NOMO-1 treated with DMSO at 0.1 percent for 48 hours (cell line): ENCODE data around the gene PPM1D.
"Not testable (repeated sequence)": the region's sequence is repeated elsewhere in the genome, so short reads cannot be mapped to it uniquely, and the experiment has no call there.

Experiments
- DNase-seq: peaks from one replicate; lab custom pipeline; 2025; ENCODE audit not compliant: unreplicated experiment; lab: John Stamatoyannopoulos, UW

Gene PPM1D

DNA sequence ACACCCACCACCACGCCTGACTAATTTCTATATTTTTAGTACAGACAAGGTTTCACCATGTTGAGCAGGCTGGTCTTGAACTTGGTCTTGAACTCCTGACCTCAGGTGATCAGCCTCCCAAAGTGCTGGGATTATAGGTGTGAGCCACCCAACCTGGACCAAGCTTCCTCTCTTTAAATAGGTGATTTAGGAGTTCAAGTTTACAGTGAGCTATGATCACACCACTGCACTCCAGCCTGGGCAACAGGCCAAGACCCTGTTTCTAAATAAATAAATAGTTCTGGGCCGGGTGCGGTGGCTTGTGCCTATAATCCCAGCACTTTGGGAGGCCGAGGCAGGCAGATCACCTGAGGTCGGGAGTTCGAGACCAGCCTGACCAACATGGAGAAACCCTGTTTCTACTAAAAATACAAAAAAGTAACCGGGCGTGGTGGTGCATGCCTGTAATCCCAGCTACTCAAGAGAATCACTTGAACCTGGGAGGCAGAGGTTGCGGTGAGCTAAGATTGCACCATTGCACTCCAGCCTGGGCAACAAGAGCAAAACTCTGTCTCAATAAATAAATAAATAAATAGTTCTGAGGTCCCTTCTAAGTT, 6.5 kb upstream of the PPM1D start:
- DNase-seq = not testable (repeated sequence)

DNA sequence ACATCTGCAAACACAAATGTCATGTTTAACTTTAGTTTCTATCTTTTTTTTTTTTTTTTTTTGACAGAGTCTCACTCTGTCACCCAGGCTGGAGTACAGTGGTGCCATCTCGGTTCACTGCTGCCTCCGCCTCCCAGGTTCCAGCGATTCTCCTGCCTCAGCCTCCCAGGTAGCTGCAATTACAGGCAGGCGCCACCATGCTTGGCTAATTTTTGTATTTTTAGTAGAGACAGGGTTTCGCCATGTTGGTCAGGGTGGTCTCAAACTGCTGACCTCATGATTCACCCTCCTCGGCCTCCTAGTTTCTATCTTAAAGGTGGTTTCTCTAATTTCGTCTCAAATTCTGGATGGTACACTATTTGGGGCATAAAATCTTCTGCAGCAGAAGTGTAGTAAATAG, 5.8 kb upstream of the PPM1D start:
- DNase-seq = not testable (repeated sequence)

DNA sequence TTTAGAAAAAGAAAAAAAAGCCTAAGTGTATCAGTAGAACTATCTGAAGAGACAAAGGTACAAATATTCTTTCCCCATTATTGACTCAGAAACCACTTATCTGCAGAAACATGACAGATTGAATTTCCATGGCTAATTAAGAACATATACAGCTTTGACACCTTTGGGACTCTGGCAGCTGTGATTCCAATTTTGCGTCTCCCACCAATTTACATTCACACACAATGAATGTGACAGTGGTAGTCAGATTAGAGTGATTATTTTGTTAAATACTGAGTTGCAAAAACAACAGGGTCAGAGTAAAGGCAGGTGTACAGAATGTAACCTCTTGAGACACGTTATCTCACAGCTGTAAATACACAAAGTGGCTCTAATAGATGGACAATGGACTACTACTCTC, 5.3 kb upstream of the PPM1D start:
- DNase-seq = no peak

DNA sequence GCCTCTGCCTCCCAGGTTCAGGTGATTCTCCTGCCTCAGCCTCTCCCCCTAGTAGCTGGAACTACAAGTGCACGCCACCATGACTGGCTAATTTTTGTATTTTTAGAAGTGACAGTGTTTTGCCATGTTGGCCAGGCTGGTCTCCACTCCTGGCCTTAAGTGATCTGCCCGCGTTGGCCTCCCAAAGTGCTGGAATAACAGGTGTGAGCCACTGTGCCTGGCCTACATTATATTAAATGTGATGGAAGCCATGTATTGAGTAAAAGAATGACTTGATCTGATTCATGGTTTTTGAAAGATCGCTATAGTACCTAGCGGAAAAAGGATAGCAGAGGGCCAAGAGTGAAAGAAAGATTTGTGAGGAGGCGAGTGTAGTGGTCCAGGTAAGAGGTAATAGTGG, 2.7 kb upstream of the PPM1D start:
- DNase-seq = no peak

DNA sequence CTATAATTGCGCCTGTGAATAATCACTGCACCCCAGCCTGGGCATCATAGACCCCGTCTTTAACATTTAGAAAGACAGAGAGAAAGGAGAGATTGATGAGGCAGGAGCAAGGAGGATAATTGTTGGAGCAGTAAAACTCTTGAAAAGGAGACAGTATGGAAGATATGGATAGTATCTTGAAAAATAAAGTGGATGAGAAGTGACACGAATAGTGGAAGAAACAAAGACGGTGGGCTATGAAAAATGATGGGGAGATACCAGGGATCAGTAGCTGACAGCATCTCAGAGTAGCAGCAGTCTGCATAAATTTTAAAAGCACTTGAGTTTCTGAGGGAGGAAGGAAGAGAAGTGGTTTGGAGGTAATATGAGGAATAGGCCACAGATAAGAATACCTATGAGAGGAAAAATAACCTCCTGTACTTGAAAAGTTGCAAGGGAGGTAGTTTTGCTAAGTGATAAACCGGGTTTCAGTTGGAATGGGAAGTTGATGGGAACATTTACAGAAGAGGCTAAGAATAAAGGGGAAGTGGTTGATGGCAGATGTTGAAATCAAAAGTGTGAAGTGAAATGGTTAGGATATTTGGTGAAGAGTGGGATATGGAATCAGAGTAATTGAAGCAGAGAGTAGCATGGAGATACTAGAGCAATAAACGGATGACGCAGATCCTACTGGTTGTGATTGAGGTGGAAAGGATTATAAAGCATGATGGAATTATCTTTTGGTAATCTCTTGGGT, 1.8 kb upstream of the PPM1D start:
- peak; percentile 65 for DNase-seq

DNA sequence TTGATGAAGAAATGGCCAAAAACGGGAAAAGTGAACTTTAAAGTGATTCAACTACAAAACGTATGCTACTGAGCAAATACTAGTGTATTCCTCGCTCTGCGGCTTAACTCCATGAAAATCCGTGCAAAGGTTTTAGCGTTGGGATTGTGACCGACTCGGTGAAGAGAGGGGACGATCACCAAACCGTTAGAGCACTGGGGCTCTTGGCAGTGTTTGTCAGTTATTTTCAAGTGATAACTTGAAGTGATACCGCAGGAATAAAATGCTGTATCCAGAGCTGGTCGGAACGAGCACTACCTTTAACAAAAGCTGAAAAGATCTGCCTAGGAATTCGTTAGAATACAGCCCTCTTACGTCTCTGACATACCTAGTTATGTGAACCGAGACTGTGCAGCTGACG, 773 bp upstream of the PPM1D start:
- DNase-seq = no peak

DNA sequence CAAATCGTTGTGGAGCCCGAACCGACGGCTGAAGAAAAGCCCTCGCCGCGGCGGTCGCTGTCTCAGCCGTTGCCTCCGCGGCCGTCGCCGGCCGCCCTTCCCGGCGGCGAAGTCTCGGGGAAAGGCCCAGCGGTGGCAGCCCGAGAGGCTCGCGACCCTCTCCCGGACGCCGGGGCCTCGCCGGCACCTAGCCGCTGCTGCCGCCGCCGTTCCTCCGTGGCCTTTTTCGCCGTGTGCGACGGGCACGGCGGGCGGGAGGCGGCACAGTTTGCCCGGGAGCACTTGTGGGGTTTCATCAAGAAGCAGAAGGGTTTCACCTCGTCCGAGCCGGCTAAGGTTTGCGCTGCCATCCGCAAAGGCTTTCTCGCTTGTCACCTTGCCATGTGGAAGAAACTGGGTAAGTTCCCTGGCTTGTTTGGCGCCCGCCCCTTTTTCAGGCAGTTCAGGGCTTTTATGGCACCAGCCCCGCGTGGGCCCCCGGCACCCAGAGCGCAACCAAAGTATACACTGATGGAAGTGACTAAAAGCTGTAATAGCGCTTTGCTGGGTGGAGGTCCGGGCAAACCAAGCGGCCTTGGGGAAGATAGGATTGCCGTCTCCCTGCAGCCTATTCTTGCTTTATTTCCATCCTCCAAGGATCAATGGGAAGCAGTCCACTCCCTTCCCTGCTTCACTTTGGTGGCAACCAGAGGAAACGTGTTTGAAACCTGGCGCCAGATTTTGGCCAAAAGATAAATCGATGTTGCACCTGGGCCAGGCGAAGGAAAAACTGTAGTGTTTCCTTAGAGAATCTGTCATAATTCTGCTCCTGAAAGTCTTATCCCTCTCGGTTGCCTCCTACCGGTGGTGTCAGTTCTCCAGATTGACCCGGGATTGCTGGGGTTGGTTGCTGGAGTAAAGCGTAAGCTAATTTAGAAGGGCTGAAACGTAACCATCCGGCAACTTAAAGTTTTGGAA, 775 bp downstream of the PPM1D start:
- peak; percentile 60 for DNase-seq

DNA sequence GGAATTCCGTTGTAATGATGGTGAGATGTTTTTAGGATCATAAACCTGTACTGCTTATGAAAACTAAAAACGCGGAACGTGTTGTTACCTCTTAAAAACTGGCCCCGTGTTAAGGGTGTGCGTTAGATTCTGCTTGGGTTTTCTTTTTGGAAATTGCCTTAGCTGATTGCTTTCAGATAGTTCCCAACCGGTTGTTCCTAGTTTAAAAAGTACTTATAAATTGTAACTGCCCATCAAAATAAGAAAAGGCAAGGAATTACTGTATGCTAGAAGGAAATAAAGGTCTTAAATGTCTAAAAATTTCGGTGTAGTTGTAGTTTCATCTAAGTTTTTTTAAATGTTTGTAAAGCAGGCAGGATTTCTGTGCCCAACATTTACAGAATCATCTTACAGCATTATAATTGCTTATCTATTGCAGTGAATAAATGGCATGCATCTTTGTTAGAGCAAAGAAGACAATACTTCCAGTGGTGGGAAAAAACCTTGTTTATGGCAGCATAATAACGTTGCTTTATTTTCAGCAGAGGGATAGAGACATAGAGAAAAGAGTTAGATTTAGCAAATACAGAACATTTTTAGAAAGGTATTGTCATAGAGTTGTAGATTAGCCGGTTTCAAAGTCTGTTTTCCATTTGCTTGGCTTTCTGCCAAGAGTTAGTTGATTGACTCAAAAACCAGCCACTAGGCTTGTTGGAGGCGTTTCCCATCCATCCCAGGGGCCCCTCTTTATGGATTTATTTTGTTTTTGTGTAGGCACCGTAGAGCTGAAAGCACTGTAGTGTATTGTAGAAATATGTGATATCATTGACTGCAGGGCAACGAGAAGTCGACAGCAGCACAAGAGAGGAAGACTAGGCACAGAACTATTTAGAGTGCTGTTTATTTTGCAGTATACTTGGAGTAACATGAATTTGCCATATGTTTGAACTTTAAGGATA, 1.7 kb downstream of the PPM1D start:
- peak; percentile 19 for DNase-seq

DNA sequence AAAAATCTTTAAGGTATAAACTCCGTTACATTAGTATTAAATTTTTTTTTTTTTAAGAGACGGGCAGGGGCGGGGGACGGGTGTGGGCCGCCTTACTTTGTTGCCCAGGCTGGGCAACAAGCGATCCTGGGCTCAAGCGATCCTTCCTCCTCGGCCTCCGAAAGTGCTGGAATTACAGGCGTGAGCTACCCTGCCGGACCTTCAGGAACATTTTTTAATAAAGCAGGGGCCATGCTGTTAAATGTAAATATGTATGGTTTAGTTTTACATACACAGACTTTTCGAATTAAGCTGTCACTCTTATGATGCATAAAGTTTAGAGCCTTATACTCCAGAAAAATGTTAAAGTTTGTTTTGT, 2.4 kb downstream of the PPM1D start:
- DNase-seq = no peak

DNA sequence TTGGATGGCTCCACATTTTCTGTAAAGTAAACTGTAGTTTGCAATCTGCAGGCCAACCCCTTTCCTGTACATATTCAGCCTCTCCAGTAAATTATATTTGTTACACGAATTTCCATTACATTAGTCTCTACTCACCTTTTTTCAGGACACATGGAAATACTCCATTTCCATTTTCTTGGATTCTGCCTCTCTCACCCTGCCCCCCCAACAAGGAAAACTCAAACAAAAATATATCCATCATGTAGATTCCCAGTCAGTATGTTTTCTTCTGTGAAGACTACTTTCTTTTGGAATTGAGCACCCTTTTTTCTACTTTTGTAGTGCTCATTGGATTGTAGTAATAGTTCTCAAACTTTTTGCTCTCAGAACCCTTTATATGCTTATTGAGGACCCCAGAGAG, 2.9 kb downstream of the PPM1D start:
- DNase-seq = no peak

DNA sequence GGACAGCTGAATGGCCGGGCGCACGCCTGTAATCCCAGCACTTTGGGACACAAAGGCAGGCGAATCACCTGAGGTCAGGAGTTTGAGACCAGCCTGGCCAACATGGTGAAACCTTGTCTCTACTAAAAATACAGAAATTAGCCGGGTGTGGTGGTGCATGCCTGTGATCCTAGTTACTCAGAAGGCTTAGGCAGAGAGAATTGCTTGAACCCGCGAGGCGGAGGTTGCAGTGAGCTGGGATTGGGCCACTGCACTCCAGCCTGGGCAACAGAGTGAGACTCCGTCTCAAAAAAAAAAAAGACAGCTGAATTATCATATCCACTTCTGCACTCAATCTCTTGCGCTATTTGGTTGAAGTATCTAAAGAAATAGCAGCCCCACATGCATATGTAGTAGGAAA, 3.5 kb downstream of the PPM1D start:
- not testable (repeated sequence) for DNase-seq

DNA sequence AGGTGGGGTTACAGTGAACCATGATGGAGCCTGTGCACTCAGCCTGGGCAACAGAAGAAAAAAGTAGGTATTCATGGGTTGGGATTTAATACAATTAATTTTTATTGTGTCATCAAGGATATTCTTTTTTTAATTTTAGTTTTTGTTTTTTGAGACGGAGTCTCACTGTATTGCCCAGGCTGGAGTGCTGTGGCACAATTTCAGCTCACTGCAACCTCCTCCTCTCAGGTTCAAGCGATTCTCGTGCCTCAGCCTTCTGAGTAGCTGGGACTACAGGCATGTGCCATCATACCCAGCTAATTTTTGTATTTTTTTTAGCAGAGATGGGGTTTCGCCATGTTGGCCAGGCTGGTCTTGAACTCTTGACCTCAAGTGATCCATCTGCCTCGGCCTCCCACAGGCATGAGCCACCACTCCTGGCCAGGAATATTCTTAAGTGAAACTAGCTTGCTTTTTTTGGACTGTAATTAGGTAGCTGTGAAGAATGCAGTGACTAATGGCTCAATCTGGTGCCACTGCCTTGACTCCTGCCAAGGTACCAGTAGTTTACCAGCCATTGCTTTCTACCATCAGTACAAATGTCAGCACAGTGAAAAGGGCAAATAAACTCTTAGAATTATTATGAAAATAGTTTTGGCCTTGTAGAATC, 4.8 kb downstream of the PPM1D start:
- no peak for DNase-seq

DNA sequence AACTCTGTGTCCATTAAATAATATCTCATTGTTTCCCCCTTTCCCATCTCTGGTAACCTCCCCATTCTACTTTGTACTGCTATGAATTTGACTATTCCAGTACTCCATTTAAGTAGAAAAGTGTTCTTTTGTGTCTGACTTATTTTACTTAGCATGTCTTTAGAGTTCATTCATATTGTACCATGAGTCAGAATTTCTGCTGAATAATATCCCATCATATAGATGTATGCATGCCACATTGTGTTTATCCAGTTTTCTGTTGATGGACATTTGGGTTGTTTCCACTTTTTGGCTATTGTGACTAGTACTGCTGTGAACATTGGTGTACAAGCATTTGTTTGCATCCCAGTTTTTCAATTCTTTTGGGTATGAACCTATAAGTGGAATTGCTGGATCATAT, 6.0 kb downstream of the PPM1D start:
- no peak for DNase-seq

DNA sequence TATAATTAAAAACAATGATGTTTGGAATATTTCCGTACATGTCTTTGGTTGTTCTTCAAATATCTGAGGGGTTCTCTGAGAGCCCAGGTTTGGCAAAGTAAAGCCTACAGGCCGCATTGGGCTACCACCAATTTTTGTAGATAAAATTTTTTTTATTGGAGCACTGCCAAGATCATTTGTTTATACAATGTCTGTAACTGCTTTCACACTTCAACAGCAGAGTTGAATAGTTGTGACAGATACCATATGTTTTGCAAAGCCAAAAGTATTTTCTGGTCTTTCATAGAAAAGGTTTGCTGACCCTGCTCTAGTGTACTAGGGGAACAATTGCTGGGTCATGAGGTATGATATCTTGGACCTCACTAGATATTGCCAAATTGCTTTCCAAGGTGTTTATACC, 10.5 kb downstream of the PPM1D start:
- DNase-seq = no peak

DNA sequence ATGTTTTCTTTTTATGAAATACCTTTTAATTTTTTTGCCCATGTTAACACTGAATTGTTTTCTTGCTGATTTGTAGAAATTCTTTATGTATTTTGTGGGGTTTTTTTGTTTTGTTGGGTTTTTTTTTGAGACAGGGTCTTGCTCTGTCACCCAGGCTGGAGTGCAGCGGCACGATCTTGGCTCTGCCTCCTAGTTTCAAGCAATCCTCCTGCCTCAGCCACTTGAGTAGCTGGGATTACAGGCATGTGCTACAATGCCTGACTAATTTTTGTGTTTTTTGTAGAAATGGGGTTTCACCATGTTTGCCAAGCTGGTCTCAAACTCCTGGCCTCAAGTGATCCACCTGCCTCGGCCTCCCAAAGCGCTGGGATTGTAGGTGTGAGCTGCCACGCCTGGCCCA, 11.3 kb downstream of the PPM1D start:
- DNase-seq = not testable (repeated sequence)

DNA sequence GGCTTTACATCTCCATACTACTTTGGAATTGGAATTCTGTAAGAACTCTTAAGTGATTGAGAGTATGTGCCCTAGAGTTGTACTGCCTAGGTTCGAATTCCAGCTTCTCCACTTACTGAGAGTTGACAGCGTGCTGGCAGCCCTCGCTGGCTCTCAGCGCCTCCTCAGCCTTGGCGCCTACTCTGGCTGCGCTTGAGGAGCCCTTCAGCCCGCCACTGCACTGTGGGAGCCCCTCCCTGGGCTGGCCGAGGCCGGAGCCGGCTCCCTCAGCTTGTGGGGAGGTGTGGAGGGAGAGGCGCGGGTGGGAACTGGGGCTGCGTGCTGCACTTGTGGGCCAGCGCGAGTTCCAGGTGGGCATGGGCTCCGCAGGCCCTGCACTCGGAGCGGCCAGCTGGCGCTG, 13.3 kb downstream of the PPM1D start:
- no peak for DNase-seq

DNA sequence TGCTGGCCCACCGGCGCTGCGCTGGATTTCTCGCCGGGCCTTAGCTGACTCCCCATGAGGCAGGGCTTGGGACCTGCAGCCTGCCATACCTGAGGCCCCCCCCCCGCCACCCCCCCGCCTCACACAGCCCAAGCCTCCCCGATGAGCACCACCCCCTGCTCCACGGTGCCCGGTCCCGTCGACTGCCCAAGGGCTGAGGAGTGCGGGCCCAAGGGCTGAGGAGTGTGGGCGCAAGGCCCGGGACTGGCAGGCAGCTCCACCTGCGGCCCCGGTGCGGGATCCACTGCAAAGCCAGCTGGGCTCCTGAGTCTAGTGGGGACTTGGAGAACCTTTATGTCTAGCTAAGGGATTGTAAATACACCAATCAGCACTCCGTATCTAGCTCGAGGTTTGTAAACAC, 13.8 kb downstream of the PPM1D start:
- not testable (repeated sequence) for DNase-seq

DNA sequence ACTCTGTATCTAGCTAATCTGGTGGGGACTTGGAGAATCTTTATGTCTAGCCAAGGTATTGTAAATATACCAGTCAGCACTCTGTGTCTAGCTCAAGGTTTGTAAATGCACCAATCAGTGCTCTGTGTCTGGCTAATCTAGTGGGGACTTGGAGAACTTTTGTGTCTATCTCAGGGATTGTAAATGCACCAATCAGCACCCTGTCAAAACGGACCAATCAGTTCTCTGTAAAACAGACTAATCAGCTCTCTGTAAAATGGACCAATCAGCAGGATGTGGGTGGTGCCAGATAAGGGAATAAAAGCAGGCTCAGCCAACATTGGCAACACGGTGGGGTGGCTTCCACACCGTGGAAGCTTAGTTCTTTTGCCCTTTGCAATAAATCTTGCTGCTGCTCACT, 14.3 kb downstream of the PPM1D start:
- DNase-seq = not testable (repeated sequence)

DNA sequence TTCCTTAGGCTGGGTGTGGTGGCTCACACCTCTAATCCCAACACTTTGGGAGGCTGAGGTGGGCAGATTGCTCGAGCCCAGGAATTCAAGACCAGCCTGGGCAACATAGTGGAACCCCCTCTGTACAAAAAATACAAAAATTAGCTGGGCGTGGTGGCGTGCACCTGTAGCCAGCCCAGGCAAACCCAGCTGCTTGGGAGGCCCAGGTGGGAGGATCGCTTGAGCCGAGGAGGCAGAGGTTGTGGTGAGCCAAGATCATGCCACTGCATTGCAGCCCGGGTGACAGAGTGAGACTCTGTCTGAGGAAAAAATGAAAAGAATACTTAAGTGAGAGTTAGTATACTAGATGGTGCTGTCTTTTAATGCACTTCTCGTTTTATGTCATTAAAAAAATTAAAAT, 15.1 kb downstream of the PPM1D start:
- DNase-seq = no peak

DNA sequence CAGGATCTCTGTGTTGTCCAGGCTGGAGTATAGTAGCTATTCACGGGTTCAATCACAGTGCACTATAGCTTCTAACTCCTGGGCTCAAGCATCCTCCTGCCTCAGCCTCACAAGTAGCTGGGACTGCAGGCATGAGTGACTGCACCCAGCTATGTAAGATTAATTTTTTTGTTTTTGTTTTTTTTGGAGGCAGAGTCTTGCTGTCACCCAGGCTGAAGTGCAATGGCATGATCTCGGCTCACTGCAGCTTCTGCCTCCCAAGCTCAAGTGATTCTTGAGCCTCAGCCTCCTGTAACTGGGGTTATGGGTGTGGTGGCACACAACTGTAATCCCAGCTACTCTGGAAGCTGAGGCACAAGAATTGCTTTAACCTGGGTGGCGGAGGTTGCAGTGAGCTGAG, 15.8 kb downstream of the PPM1D start:
- DNase-seq = no peak
